H1 (cell line): ENCODE measurements around the gene STK39. TPM values are rescaled to one million over a fixed set of nuclear protein-coding genes. Genes with fewer than 3 reads are reported as not detected.

ENCODE experiments used
- CTCF ChIA-PET: fragments of 300-600 bp; sonication (Branson Sonifier 250); formaldehyde crosslinking; loops from one replicate; lab custom pipeline; 2021; ENCODE audit not compliant: partially characterized antibody; lab: Charles Lee
- POLR2A ChIA-PET: fragments of 300-600 bp; sonication (Branson Sonifier 250); formaldehyde crosslinking; loops from one replicate; lab custom pipeline; 2021; ENCODE audit warnings: inconsistent platforms; ENCODE audit not compliant: partially characterized antibody; lab: Charles Lee
- DNase-seq, 2 experiments: peaks; one replicate each; pipeline versions ENCODE4 v3.0.0 to v3.0.0-alpha.2; 2010 to 2022; ENCODE audit warnings: low spot score in 2 of 2, low read depth in 1 of 2, mixed read lengths in 1 of 2
- FAIRE-seq: peaks from 2 replicates; lab custom pipeline; 2011; peaks lifted over from hg19 to GRCh38; lab: Jason Lieb, UNC
- H2AFZ ChIP-seq: 2 replicates; pipeline ENCODE4 v1.8.1; 2012; ENCODE audit warnings: low read length, inconsistent platforms
- H2AK5ac ChIP-seq: 2 replicates; pipeline ENCODE4 v1.6.1; 2013; ENCODE audit warnings: low read depth, low read length
- H2BK120ac ChIP-seq: replicated peaks from 2 replicates; pipeline ENCODE3; 2013; ENCODE audit warnings: low read depth, low read length, inconsistent platforms
- H2BK12ac ChIP-seq: 2 replicates; pipeline ENCODE4 v1.6.1; 2013; ENCODE audit warnings: low read depth, low read length
- H2BK15ac ChIP-seq: 2 replicates; pipeline ENCODE4 v1.6.1; 2013; ENCODE audit warnings: low read length
- H2BK20ac ChIP-seq: 2 replicates; pipeline ENCODE4 v1.6.1; 2013; ENCODE audit warnings: low read length
- H2BK5ac ChIP-seq: 2 replicates; pipeline ENCODE4 v1.6.1; 2013; ENCODE audit warnings: low read depth, low read length
- H3K14ac ChIP-seq: 2 replicates; pipeline ENCODE4 v1.6.1; 2013; ENCODE audit warnings: inconsistent platforms; ENCODE audit not compliant: insufficient read length
- H3K18ac ChIP-seq: 2 replicates; pipeline ENCODE4 v1.6.1; 2013; ENCODE audit warnings: low read length; ENCODE audit errors: extremely low read depth
- H3K23ac ChIP-seq: 2 replicates; pipeline ENCODE4 v1.6.1; 2013; ENCODE audit warnings: inconsistent platforms; ENCODE audit not compliant: insufficient read length
- H3K23me2 ChIP-seq: 2 replicates; pipeline ENCODE4 v1.6.1; 2013; ENCODE audit warnings: low read depth, low read length
- H3K27ac ChIP-seq: 2 replicates; pipeline ENCODE4 v1.6.1; 2011; ENCODE audit warnings: low read depth, low read length, inconsistent platforms
- H3K27me3 ChIP-seq, 4 experiments: replicated peaks in 1 of 4; 1 replicate in 1 of 4; 2 replicates in 3 of 4; pipeline versions ENCODE4 v1.6.1 to v1.8.1; 2011 to 2013; ENCODE audit warnings: low read length in 3 of 4, mild to moderate bottlenecking in 3 of 4, inconsistent platforms in 2 of 4, mixed read lengths in 2 of 4, moderate library complexity in 1 of 4; ENCODE audit not compliant: control insufficient read depth in 3 of 4, insufficient read depth in 3 of 4; ENCODE audit errors: extremely low read depth in 1 of 4
- H3K36me3 ChIP-seq, 4 experiments: 2 replicates each; pipeline versions ENCODE4 v1.6.1 to v1.8.1; 2011 to 2013; ENCODE audit warnings: mild to moderate bottlenecking in 4 of 4, low read length in 3 of 4, moderate library complexity in 2 of 4, control low read depth in 1 of 4, inconsistent platforms in 1 of 4; ENCODE audit not compliant: insufficient read depth in 4 of 4, control insufficient read depth in 2 of 4
- H3K4ac ChIP-seq: replicated peaks from 2 replicates; pipeline ENCODE3; 2013; ENCODE audit warnings: low read length, low read depth, mixed read lengths, inconsistent platforms; ENCODE audit not compliant: insufficient read length
- H3K4me1 ChIP-seq, 4 experiments: replicated peaks in 1 of 4; 1 replicate in 1 of 4; 2 replicates in 3 of 4; pipeline versions ENCODE4 v1.6.1 to v1.8.1; 2011 to 2013; ENCODE audit warnings: low read length in 3 of 4, inconsistent platforms in 2 of 4, mixed read lengths in 1 of 4; ENCODE audit not compliant: insufficient read depth in 4 of 4, control insufficient read depth in 3 of 4
- H3K4me2 ChIP-seq, 2 experiments: 2 replicates each; pipeline versions ENCODE4 v1.6.1 to v1.8.1; 2011 to 2013; ENCODE audit warnings: low read depth in 2 of 2, low read length in 2 of 2, control low read depth in 1 of 2, inconsistent platforms in 1 of 2, mild to moderate bottlenecking in 1 of 2; ENCODE audit not compliant: insufficient read depth in 1 of 2
- H3K4me3 ChIP-seq, 4 experiments: fragments of 200-600, 300-600 bp in 1 of 4; sonication (generic), shearing (Covaris generic), sonication (Bioruptor Twin) in 1 of 4; 2 replicates each; pipeline versions ENCODE4 v1.5.1 to v1.8.1; 2011 to 2016; ENCODE audit warnings: low read length in 4 of 4, low read depth in 3 of 4, control low read depth in 2 of 4, inconsistent platforms in 2 of 4, mild to moderate bottlenecking in 2 of 4, mixed read lengths in 1 of 4, moderate library complexity in 1 of 4; ENCODE audit not compliant: insufficient read depth in 2 of 4; ENCODE audit errors: extremely low read depth in 1 of 4
- H3K56ac ChIP-seq: replicated peaks from 2 replicates; pipeline ENCODE3; 2013; ENCODE audit warnings: low read depth, mild to moderate bottlenecking, mixed read lengths, low read length, inconsistent platforms; ENCODE audit not compliant: insufficient read length
- H3K79me1 ChIP-seq: 2 replicates; pipeline ENCODE4 v1.6.1; 2013; ENCODE audit warnings: low read depth, low read length, control low read depth
- H3K79me2 ChIP-seq, 2 experiments: 2 replicates each; pipeline versions ENCODE4 v1.6.1 to v1.8.1; 2012 to 2013; ENCODE audit warnings: low read length in 2 of 2, mild to moderate bottlenecking in 2 of 2, inconsistent platforms in 1 of 2; ENCODE audit not compliant: insufficient read depth in 2 of 2, control insufficient read depth in 1 of 2
- H3K9ac ChIP-seq, 4 experiments: replicated peaks in 1 of 4; 1 replicate in 1 of 4; 2 replicates in 3 of 4; pipeline versions ENCODE4 v1.6.1 to v1.8.1; 2011 to 2013; ENCODE audit warnings: low read depth in 3 of 4, low read length in 3 of 4, control low read depth in 2 of 4, mild to moderate bottlenecking in 2 of 4, moderate library complexity in 2 of 4, inconsistent platforms in 1 of 4; ENCODE audit errors: extremely low read depth in 1 of 4
- H3K9me3 ChIP-seq, 2 experiments: 2 replicates each; pipeline versions ENCODE4 v1.6.1 to v1.8.1; 2012 to 2013; ENCODE audit warnings: mild to moderate bottlenecking in 2 of 2, moderate library complexity in 2 of 2, control low read depth in 1 of 2, inconsistent platforms in 1 of 2, low read depth in 1 of 2, low read length in 1 of 2, mixed read lengths in 1 of 2; ENCODE audit not compliant: insufficient read depth in 2 of 2
- H4K20me1 ChIP-seq, 2 experiments: replicated peaks in 1 of 2; 2 replicates each; pipeline versions ENCODE3 to v1.8.1; 2011 to 2013; ENCODE audit warnings: inconsistent platforms in 2 of 2, low read length in 2 of 2, mild to moderate bottlenecking in 1 of 2; ENCODE audit not compliant: insufficient read depth in 2 of 2, control insufficient read depth in 1 of 2
- H4K5ac ChIP-seq: 2 replicates; pipeline ENCODE4 v1.6.1; 2013; ENCODE audit warnings: low read length, low read depth, mixed read lengths, inconsistent platforms; ENCODE audit not compliant: insufficient read length
- H4K8ac ChIP-seq: 2 replicates; pipeline ENCODE4 v1.8.0; 2013; ENCODE audit warnings: mild to moderate bottlenecking, moderate library complexity, low read length, inconsistent platforms; ENCODE audit not compliant: insufficient read depth; ENCODE audit errors: extremely low read depth
- H4K91ac ChIP-seq: replicated peaks from 2 replicates; pipeline ENCODE3; 2013; ENCODE audit warnings: low read length, mixed read lengths, inconsistent platforms; ENCODE audit not compliant: insufficient read length
- JUND ChIP-seq: IDR thresholded peaks from 2 replicates; pipeline ENCODE4 v1.6.1; 2011; ENCODE audit warnings: mild to moderate bottlenecking, improper control_type of control experiment, low read length
- RBBP5 ChIP-seq: IDR thresholded peaks from 2 replicates; pipeline ENCODE4 v1.7.1; 2012; ENCODE audit warnings: low read depth, mild to moderate bottlenecking, inconsistent platforms, low read length, moderate library complexity, borderline replicate concordance
- RFX5 ChIP-seq: IDR thresholded peaks from 2 replicates; pipeline ENCODE4 v1.6.1; 2011; ENCODE audit warnings: low read depth, low read length, improper control_type of control experiment, borderline replicate concordance
- RNF2 ChIP-seq: fragments of 200-900, 300-1000 bp; sonication (generic); IDR thresholded peaks from 2 replicates; pipeline ENCODE4 v1.7.1; 2016; ENCODE audit warnings: borderline replicate concordance, low read depth, mild to moderate bottlenecking, antibody characterized with exemption, low read length; ENCODE audit not compliant: poor library complexity, severe bottlenecking; ENCODE audit errors: missing control alignments
- TBP ChIP-seq: IDR thresholded peaks from 2 replicates; pipeline ENCODE4 v1.6.1; 2011; ENCODE audit warnings: low read depth, low read length, improper control_type of control experiment
- TCF12 ChIP-seq: IDR thresholded peaks from 2 replicates; pipeline ENCODE4 v1.6.1; 2011; ENCODE audit warnings: low read depth, mild to moderate bottlenecking, low read length
- TEAD4 ChIP-seq: IDR thresholded peaks from 2 replicates; pipeline ENCODE4 v1.6.1; 2012; ENCODE audit warnings: low read depth, low read length, inconsistent platforms, mixed read lengths
- WGBS, 2 experiments: shearing (Covaris generic) in 1 of 2; methylation state at CpG; one replicate each; pipeline versions ENCODE4 v1.1.6 to v1.1.7; 2013 to 2015; ENCODE audit warnings: low lambda C conversion rate in 2 of 2, mixed read lengths in 2 of 2, inconsistent platforms in 1 of 2, low coverage in 1 of 2, missing lambda C conversion rate in 1 of 2; ENCODE audit not compliant: insufficient replicate concordance in 2 of 2, insufficient coverage in 1 of 2, insufficient read length in 1 of 2; ENCODE audit errors: extremely low coverage in 1 of 2, missing lambda C conversion rate in 1 of 2; 5-methylcytosine and 5-hydroxymethylcytosine counted together
- polyA plus RNA-seq, 7 experiments: library from polyadenylated mRNA; depleted of rRNA in 3 of 7; stranded (reverse) in 5 of 7; unstranded in 2 of 7; fragments of >200 nt in 5 of 7; fragments of 200-250 nt in 2 of 7; gene quantifications; 1 replicate in 5 of 7; 2 replicates in 1 of 7; 4 replicates in 1 of 7; pipeline versions ENCODE4 v1.2.1 to v1.2.3, GENCODE V29; 2011 to 2013; ENCODE audit warnings: missing spikeins in 2 of 7, mixed read lengths in 2 of 7
- total RNA-seq: library from RNA; stranded (reverse); fragmentation: NEBNext Ultra II Directional; extraction: Animal tissue kit (Norgen Biotek cat#: 25700); gene quantifications from 2 replicates; pipeline ENCODE4 v1.2.1, GENCODE V29; 2021

STK39 gene
- total and polyA plus RNA-seq, 2 of the 8 experiments (the other 6 are each of a cell fraction or from before 2014, with no cell fraction given) = 13.7 to 23.8 TPM

GRCh38 chr2:167981945-167982344 is 265.4 kb downstream of the STK39 start:
- Histone ChIP-seq H4K8ac (no peak overlapping the region), H2BK120ac (no peak overlapping the region), H4K91ac (no peak overlapping the region), H3K79me2 (no peaks in the 10 kb centered on the region), H3K4me3 (no peak overlapping the region), H3K9me3 (no peaks in the 10 kb centered on the region), H2BK12ac (no peak overlapping the region), H3K4me1 (peaks cover 0 to 5% (median 1%) of the 10 kb centered on the region in 4 experiments; a peak in 3 of 7 replicates), H2BK15ac (no peak overlapping the region), H3K56ac (no peak overlapping the region), H4K5ac (no peak overlapping the region), H3K9ac (no peak overlapping the region), H3K4ac (no peak overlapping the region), H3K14ac (no peak overlapping the region), H2BK5ac (no peak overlapping the region), H2BK20ac (no peak overlapping the region), H3K23ac (no peak overlapping the region), H3K79me1 (no peaks in the 10 kb centered on the region), H4K20me1 (no peaks in the 10 kb centered on the region), H2AFZ (no peak overlapping the region), H3K27ac (no peak overlapping the region), H2AK5ac (no peak overlapping the region), H3K4me2 (no peak overlapping the region), H3K27me3 (no peaks in the 10 kb centered on the region), H3K23me2 (no peaks in the 10 kb centered on the region), H3K18ac (no peak overlapping the region), H3K36me3 (no peaks in the 10 kb centered on the region)
- WGBS, 2 experiments = 85% methylated on average over 5 of the region's 5 CpGs; no CpG with 5 or more reads in 1 of the 2 experiments
- DNase-seq = no peak
- no peak for FAIRE-seq
- ChIA-PET CTCF (interaction anchor here (0.8 to 2.4 kb wide), 3 partner anchors 9 to 136 kb away, joined by 3 to 14 read pairs (median 5); no protein-coding TSS in a partner anchor), POLR2A (no interaction called here)
- TF ChIP-seq JUND (no peak), TEAD4 (no peak), RBBP5 (no peak), TBP (no peak), RFX5 (no peak), RNF2 (no peak), TCF12 (no peak)
